Kidney epithelial cell (primary cell): ENCODE measurements around the gene CA11. TPM values are rescaled to one million over a fixed set of nuclear protein-coding genes. Genes with fewer than 3 reads are reported as not detected.

Source experiments
- DNase-seq: peaks from one replicate; pipeline ENCODE4 v3.0.0-alpha.2; 2010; ENCODE audit warnings: low read depth
- H3K27me3 ChIP-seq: 2 replicates; pipeline ENCODE4 v1.6.0; 2011; ENCODE audit warnings: low read length; ENCODE audit not compliant: control insufficient read depth, insufficient read depth
- H3K36me3 ChIP-seq: 2 replicates; pipeline ENCODE4 v1.5.1; 2011; ENCODE audit warnings: low read length; ENCODE audit not compliant: control insufficient read depth, insufficient read depth
- H3K4me3 ChIP-seq: 2 replicates; pipeline ENCODE4 v1.5.1; 2011; ENCODE audit warnings: low read depth, mild to moderate bottlenecking, control low read depth, low read length
- total RNA-seq: library from RNA; depleted of rRNA; stranded (reverse); fragments of >200 nt; gene quantifications from 2 replicates; pipeline ENCODE4 v1.2.3, GENCODE V29; 2015
- TF ChIP-seq, protein P1 (sequence below): IDR thresholded peaks from 2 replicates; pipeline ENCODE4 v1.5.1; 2011; ENCODE audit warnings: mild to moderate bottlenecking, moderate library complexity, low read length, control low read depth, inconsistent platforms; ENCODE audit not compliant: insufficient read depth, poor library complexity, severe bottlenecking

CA11 gene
- total RNA-seq, 1 donor from 2014 or later: 1.1 TPM

DNA sequence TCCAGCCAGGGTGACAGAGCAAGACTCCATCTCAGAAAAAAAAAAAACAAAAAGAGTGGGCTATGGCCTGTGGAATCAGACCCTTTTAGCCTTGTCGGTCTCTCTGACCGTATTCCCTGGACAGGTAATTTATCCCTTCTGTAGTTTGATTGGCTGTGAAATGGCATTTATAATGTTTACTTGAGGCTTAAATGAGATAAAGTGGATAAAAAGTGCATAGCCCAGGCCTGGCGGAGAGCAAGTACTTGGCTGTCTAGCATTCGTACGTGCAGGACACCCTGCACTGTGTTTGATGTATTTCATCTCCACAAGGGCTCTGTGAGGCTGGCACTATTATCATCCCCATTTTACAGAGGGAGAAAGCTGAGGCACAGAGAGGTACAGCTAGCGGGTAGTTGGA lies 19.8 kb upstream of the CA11 start:
- Histone ChIP-seq H3K36me3 (no peaks in the 10 kb centered on the region), H3K4me3 (no peak overlapping the region), H3K27me3 (no peaks in the 10 kb centered on the region)
- DNase-seq: no peak
- TF ChIP-seq, protein P1, sequence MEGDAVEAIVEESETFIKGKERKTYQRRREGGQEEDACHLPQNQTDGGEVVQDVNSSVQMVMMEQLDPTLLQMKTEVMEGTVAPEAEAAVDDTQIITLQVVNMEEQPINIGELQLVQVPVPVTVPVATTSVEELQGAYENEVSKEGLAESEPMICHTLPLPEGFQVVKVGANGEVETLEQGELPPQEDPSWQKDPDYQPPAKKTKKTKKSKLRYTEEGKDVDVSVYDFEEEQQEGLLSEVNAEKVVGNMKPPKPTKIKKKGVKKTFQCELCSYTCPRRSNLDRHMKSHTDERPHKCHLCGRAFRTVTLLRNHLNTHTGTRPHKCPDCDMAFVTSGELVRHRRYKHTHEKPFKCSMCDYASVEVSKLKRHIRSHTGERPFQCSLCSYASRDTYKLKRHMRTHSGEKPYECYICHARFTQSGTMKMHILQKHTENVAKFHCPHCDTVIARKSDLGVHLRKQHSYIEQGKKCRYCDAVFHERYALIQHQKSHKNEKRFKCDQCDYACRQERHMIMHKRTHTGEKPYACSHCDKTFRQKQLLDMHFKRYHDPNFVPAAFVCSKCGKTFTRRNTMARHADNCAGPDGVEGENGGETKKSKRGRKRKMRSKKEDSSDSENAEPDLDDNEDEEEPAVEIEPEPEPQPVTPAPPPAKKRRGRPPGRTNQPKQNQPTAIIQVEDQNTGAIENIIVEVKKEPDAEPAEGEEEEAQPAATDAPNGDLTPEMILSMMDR: no peak

DNA sequence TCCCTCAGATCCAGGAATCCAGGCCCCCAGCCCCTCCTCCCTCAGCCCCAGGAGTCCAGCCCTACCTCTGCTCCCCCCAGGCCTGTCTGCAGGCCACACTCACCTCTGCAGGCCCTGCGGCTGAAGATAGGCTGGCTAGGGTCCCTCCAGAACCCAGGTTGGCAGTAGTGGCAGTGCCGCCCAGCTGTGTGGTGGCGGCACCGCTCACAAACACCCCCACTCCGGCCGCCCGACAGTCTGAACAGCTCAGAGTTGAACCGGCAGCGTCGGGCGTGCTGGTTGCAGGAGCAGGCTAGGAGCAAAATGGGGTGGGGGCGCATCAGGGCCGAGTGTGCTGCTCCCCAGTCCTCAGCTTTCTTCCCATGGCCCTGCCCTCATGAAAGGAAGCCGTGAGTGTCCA lies 18.5 kb upstream of the CA11 start:
- Histone ChIP-seq H3K4me3 (no peak overlapping the region), H3K36me3 (no peaks in the 10 kb centered on the region), H3K27me3 (no peaks in the 10 kb centered on the region)
- TF ChIP-seq, protein P1: no peak
- DNase-seq: no peak

DNA sequence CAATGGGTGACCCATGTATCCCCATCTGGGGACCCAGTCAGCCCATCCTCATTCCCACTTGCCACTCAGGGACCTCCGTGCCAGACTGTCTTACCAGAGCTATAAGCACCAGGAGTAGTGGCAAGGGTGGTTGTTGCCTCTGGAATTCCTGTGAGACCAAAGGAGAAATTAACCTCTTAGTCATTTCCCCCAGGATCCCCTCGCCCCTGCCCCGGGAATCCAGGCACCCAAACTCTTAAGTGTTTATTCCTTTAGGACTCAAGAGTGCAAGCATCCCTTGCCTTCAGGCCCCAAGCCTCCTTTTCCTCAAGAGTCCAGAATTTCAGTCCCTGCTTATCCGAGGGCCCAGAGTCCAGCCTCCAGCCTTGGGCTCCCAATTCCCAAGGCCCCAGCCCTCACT lies 17.7 kb upstream of the CA11 start:
- TF ChIP-seq, protein P1: no peak
- Histone ChIP-seq H3K36me3 (no peaks in the 10 kb centered on the region), H3K27me3 (no peaks in the 10 kb centered on the region), H3K4me3 (no peak overlapping the region)
- no peak for DNase-seq

DNA sequence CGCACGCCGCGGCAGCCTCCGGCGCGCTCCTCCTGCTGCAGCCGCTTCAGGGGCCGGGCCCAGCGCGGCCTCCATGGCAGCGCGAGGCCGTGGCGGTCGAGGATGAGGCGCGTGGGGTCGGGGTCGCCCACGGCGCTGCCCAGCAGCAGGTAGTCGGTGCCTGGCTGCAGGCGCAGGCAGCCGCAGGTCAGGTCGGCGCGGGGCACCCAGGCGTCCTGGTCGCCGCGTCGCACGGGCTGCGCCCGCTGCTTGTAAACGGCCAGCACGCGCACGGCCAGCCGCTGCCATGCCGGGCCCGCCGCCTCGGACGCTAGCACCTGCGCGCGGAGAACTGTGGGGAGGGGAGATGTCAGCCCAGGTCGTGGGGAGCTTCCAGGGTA lies 15.7 kb upstream of the CA11 start:
- no peak overlapping the region for H3K4me3 ChIP-seq

DNA sequence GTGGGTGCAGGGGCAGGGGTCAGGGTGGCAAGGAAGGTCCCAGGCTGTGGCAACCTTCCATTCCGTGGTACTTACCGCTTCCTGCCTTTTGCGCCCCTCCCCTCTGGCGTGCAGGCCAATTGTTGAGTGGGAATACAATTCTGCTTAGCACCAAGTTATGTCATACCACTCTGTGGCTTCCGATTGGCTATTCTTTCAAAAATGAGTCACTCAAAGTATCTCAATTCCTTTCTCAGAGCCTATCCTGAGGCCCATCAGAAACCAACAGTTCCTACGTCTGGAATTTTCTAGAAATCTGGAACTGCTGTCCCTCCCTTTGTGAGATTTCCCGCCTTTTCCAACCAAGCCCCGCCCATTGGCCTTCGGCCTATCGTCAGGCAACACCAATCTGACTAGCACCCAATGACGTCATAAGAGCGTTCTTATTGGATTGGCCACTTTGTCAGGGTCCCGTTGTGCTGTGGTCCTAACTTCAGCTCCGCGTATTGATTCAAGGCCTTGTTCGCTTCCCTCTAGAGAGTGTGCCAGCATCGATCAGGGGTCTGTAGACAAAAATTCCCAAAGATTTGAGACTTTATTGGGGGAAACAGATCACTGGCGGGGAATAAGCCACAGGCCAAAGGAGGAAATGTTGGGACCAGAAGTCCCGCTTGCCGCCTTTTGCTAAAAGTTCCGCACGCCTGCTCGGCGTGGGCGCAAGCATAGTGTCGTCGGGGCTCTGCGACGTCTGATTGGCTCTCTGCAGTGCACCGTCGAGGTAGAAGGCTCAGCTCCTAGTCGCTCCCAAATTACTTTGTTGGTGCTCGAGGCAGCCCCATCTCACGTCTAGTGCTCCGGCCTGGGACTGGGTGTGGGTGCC lies 15.1 kb upstream of the CA11 start:
- no peak overlapping the region for H3K4me3 ChIP-seq
- TF ChIP-seq, protein P1: no peak
- DNase-seq: no peak
- no peaks in the 10 kb centered on the region for H3K36me3 ChIP-seq
- H3K27me3 ChIP-seq: no peaks in the 10 kb centered on the region

More for the DNA sequence above, 15.7 kb upstream of the CA11 start:
- TF ChIP-seq, protein P1: no peak
- DNase-seq: no peak
- Histone ChIP-seq H3K27me3 (no peaks in the 10 kb centered on the region), H3K36me3 (no peaks in the 10 kb centered on the region)

DNA sequence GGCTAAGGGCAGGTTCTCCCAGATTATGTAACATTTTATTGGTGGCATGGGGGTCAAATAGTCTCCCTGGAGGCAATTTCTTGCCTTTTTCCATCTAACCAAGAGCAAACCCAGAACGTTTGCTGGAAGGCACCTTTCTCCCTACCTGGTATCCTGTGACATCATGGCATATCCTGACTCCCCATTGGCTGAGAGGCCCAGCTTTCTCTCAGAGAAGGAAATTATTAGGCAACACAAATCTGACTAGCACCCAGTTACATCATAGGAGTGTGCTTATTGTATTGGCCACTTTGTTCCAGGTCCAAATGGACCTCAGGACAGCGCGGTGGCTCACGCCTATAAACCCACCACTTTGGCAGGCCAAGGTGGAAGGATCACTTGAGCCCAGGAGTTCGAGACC lies 13.8 kb upstream of the CA11 start:
- Histone ChIP-seq H3K4me3 (no peak overlapping the region), H3K27me3 (no peaks in the 10 kb centered on the region), H3K36me3 (no peaks in the 10 kb centered on the region)
- DNase-seq: no peak
- TF ChIP-seq, protein P1: no peak
